ENCODE results near the gene PEMT.
"Not testable (repeated sequence)": the region's sequence is repeated elsewhere in the genome, so short reads cannot be mapped to it uniquely, and the experiment has no call there.

The PEMT gene

GRCh38 chr17:17591355-17592298 lies at the start of gene PEMT:
PEMT (minus strand) TSS chr17:17591708; CDS start chr17:17591626, 82 bp downstream.
- peak; percentile 99 for DNase-seq
- in situ Hi-C loops (cut with MboI; ENCODE audit: low pct_unique_long_range_greater_than_20kb, low sequenced_read_pairs): no loop called here

GRCh38 chr17:17639661-17640270 lies 48.3 kb upstream of the PEMT start:
- in situ Hi-C loops (cut with MboI; ENCODE audit: low pct_unique_long_range_greater_than_20kb, low sequenced_read_pairs): loop anchor here (25.0 kb wide), 1 partner anchor 277 kb away; no protein-coding TSS in a partner anchor
- DNase-seq: not testable (repeated sequence)

GRCh38 chr17:17638467-17638866 lies 47.0 kb upstream of the PEMT start:
- DNase-seq: no peak
- in situ Hi-C loops (cut with MboI; ENCODE audit: low pct_unique_long_range_greater_than_20kb, low sequenced_read_pairs): loop anchor here (25.0 kb wide), 1 partner anchor 276 kb away; no protein-coding TSS in a partner anchor

GRCh38 chr17:17636272-17636885 lies 44.9 kb upstream of the PEMT start:
- no peak for DNase-seq
- in situ Hi-C loops (cut with MboI; ENCODE audit: low pct_unique_long_range_greater_than_20kb, low sequenced_read_pairs): loop anchor here (25.0 kb wide), 1 partner anchor 274 kb away; no protein-coding TSS in a partner anchor

DNA sequence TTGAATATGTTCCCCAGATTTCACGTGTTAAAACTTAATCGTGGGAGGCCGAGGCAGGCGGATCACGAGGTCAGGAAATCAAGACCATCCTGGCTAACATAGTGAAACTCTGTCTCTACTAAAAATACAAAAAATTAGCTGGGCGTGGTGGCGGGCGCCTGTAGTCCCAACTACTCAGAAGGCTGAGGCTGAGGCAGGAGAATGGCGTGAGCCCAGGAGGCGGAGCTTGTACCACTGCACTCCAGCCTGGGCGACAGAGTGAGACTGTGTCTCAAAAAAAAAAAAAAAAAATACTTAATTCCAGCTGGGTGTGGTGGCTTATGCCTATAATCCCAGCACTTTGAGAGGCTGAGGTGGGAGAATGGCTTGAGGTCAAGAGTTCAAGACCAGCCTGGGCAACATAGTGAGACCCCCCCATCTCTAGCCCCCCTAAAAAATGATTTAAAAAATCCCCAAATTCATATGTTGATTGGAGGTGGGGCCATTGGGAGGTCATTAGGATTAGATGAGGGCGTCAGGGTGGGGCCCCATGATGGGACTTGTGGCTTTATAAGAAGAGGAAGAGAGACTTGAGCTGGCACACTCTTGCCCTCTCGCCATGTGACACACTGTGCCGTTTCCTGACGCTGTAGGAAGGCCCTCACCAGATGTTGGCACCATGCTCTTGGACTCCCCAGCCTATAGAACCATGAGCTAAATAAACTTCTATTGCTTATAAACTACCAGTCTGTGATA lies 44.2 kb upstream of the PEMT start:
- in situ Hi-C loops (cut with MboI; ENCODE audit: low pct_unique_long_range_greater_than_20kb, low sequenced_read_pairs): loop anchor here (25.0 kb wide), 1 partner anchor 273 kb away; no protein-coding TSS in a partner anchor
- DNase-seq: not testable (repeated sequence)

DNA sequence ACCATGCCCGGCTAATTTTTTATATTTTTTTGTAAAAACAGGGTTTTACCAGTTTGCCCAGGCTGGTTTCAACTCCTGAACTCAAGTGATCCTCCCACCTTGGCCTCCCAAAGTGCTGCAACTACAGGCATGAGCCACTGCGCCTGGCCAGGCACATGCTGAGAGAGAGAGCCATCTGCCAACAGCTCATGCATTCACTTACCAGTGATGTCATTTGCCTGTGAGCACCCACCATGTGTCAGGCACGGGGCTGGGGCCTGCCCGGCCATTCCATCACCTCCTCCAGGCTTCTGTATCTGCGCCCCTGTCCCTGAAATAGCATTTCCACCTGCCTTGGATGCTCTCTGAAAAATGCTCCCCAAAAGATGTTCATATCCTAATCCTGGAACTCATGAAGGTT lies 43.6 kb upstream of the PEMT start:
- in situ Hi-C loops (cut with MboI; ENCODE audit: low pct_unique_long_range_greater_than_20kb, low sequenced_read_pairs): loop anchor here (25.0 kb wide), 1 partner anchor 273 kb away; no protein-coding TSS in a partner anchor
- DNase-seq: no peak

GRCh38 chr17:17633310-17633709 lies 41.8 kb upstream of the PEMT start:
- in situ Hi-C loops (cut with MboI; ENCODE audit: low pct_unique_long_range_greater_than_20kb, low sequenced_read_pairs): loop anchor here (25.0 kb wide), 1 partner anchor 271 kb away; no protein-coding TSS in a partner anchor
- no peak for DNase-seq

- DNase-seq: not testable (repeated sequence)
- in situ Hi-C loops (cut with MboI; ENCODE audit: low pct_unique_long_range_greater_than_20kb, low sequenced_read_pairs): loop anchor here (25.0 kb wide), 1 partner anchor 270 kb away; no protein-coding TSS in a partner anchor
Measured at GRCh38 chr17:17632690-17633089, 41.2 kb upstream of the PEMT start.

GRCh38 chr17:17628388-17629008 lies 37.0 kb upstream of the PEMT start:
- DNase-seq: no peak
- in situ Hi-C loops (cut with MboI; ENCODE audit: low pct_unique_long_range_greater_than_20kb, low sequenced_read_pairs): loop anchor here (25.0 kb wide), 1 partner anchor 266 kb away; no protein-coding TSS in a partner anchor

GRCh38 chr17:17626840-17627239 lies 35.3 kb upstream of the PEMT start:
- DNase-seq: no peak
- in situ Hi-C loops (cut with MboI; ENCODE audit: low pct_unique_long_range_greater_than_20kb, low sequenced_read_pairs): loop anchor here (25.0 kb wide), 1 partner anchor 265 kb away; no protein-coding TSS in a partner anchor

DNA sequence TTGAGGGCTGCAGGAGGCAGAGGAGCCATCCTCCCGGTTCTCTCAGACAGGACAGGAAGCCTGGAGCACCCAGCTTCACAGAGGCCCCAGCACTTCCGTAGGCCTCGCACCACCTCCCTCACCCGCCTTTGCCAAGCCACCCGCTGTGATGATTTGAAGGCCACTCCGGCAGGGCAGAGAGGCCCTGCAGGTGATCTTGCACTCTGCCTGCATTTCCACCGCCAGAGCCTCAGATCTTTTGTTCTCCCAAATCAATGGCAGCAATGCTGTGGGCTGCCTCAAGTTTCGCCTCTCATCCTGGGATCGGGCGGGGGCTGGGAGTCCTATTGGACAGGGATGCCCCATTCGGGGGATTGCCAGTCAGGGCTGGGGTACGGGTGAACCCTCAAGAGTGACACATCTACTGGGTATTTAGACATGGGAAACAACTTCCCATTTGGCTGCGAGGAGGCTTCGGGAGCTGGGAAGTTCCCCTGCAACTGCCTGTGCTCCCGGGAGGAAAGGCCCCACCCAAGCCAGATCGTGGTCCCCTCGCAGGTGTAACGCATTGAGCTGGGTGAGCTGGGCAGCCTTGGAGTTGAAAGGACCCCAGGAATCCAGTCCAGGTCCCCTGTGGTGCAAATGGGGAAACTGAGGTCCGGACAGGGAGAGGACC lies 34.8 kb upstream of the PEMT start:
- no peak for DNase-seq
- in situ Hi-C loops (cut with MboI; ENCODE audit: low pct_unique_long_range_greater_than_20kb, low sequenced_read_pairs): loop anchor here (25.0 kb wide), 1 partner anchor 264 kb away; no protein-coding TSS in a partner anchor

DNA sequence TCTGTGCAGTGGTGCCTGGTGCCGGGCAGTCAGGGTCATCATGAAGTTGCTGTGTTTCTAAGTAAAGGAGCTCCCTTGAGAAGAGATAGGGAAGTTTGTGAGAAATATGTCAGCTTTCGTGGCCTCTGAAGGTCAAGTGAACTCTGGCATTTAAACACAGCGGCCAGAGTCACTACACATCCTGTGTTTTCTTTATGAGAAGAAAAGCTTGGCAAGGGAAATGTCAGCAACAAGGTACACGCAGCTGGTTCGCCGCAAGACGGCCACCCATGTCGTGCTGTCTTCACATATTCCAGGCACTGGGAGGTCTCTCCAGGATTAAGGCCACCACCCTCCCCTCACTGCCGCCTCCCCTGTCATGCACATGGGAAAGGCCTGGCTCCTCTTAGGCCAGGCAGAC lies 33.2 kb upstream of the PEMT start:
- in situ Hi-C loops (cut with MboI; ENCODE audit: low pct_unique_long_range_greater_than_20kb, low sequenced_read_pairs): loop anchor here (25.0 kb wide), 1 partner anchor 262 kb away; no protein-coding TSS in a partner anchor
- DNase-seq: no peak

DNA sequence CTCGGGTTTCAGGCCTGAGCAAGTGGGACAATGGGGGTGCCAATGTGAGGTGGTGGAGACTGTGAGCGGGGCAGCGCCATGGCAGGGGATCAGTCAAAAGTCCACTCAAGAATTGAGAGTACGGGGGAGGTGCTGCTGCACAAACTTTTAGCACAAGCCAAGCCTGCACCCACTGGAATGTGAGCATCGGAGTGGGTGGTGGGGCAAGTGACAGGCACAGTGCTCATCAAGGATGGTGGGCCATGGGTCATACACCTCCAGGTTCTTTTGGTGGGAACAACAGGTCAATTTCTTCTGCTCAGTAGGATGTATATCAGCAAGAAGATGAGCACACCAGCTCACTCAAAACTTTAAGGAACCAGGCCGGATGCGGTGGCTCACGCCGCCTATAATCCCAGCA lies 32.4 kb upstream of the PEMT start:
- DNase-seq: no peak
- in situ Hi-C loops (cut with MboI; ENCODE audit: low pct_unique_long_range_greater_than_20kb, low sequenced_read_pairs): no loop called here

GRCh38 chr17:17621254-17621653 lies 29.7 kb upstream of the PEMT start:
- peak; percentile 38 for DNase-seq

GRCh38 chr17:17613708-17614114 lies 22.2 kb upstream of the PEMT start:
- in situ Hi-C loops (cut with MboI; ENCODE audit: low pct_unique_long_range_greater_than_20kb, low sequenced_read_pairs): no loop called here
- DNase-seq: peak; percentile 75

More at GRCh38 chr17:17621254-17621653, 29.7 kb upstream of the PEMT start:
- in situ Hi-C loops (cut with MboI; ENCODE audit: low pct_unique_long_range_greater_than_20kb, low sequenced_read_pairs): no loop called here

DNA sequence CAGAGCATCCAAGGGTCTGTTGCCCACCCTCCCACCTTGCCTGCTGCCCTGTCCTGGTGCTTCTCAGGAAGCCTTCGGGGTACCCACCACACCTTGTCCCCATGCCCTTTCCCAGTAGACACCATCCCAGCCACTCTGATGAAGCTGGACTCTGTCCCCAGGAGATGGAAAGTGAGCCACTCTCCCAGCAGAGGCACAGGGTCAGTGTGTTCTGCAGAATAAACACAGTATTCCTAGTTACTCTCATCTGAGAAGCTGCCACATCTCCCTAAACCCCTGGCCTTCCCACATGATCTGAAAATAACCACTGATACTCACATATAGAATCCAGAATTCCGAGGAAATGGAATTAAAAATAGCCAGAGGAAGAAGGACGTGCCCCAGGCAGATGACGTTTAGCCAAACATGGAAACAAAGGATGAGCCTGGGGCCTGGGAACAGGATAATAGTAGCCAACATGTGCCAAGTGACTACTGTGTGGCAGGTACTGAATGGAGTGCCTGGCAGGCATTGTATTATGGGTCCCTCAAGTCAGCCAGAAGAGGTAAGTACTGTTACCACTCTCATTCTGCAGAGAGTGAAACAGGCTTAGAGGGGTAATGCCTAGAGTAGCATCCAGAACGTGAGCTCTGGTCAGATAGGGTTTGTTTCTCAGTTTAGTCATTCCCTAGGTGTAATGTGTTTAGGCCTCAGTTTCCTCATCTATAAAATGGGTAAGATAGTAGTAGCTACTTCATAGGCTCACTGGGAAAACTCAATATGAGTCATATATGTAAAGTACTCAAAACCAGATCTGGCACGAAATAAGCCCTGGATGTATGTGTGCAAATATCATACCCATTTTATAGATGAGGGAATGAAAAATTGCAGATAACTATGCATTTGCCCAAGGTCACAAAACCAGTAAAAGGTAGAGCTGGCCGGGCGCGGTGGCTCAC lies 20.8 kb upstream of the PEMT start:
- in situ Hi-C loops (cut with MboI; ENCODE audit: low pct_unique_long_range_greater_than_20kb, low sequenced_read_pairs): no loop called here
- no peak for DNase-seq

DNA sequence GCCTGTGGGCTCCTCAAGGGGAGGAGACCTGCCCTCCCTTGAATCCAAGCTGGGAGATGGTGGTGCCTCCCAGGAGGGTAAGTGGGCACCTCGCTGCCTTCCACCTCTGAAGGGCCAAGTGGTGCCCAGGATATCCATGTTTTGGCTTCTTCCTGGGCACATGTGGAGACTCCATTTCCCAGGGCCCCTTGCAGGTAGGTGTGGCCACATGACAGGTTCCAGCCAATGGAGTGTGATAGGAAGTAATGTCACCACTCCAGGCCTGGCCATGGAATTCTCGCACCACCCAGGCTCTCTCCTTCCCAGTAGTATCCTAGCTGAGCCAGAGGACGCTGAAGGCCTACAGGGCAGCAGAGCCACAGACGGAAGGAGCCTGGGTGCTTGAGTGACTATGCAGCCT lies 17.6 kb upstream of the PEMT start:
- DNase-seq: no peak
- in situ Hi-C loops (cut with MboI; ENCODE audit: low pct_unique_long_range_greater_than_20kb, low sequenced_read_pairs): no loop called here

Data from KBM-7 (cell line).